Psoas muscle (tissue), 8 donors: ENCODE measurements around the gene PSEN1. TPM values are rescaled to one million over a fixed set of nuclear protein-coding genes. Genes with fewer than 3 reads are reported as not detected.
"Not testable (repeated sequence)": the region's sequence is repeated elsewhere in the genome, so short reads cannot be mapped to it uniquely, and the experiment has no call there.

ENCODE experiments used
- ATAC-seq, 4 donors: fragments of 200-7000 bp; cut with Tn5 transposase; one replicate each; pipeline ENCODE4 v1.9.1; 2020; ENCODE audit warnings: moderate library complexity in 3 of 4, mild to moderate bottlenecking in 2 of 4
- DNase-seq, 2 donors: peaks; one replicate each; pipeline ENCODE4 v3.0.0-alpha.2; 2020
- H3K27ac ChIP-seq: fragments of 200-600 bp; one replicate; pipeline ENCODE4 v1.8.0; 2022
- H3K27me3 ChIP-seq, 3 donors: fragments of 200-600 bp in 1 of 3; one replicate each; pipeline versions ENCODE4 v1.6.1 to v1.8.0; 2013 to 2022; ENCODE audit warnings: low read length in 2 of 3, mild to moderate bottlenecking in 2 of 3, moderate library complexity in 1 of 3; ENCODE audit not compliant: insufficient read depth in 3 of 3
- H3K36me3 ChIP-seq, 2 donors: fragments of 200-600 bp in 1 of 2; one replicate each; pipeline versions ENCODE4 v1.6.1 to v1.8.0; 2013 to 2022; ENCODE audit warnings: low read depth in 1 of 2, mild to moderate bottlenecking in 1 of 2, moderate library complexity in 1 of 2; ENCODE audit not compliant: insufficient read depth in 1 of 2
- H3K4me1 ChIP-seq: fragments of 200-600 bp; one replicate; pipeline ENCODE4 v1.8.0; 2022
- H3K4me3 ChIP-seq: fragments of 200-600 bp; one replicate; pipeline ENCODE4 v1.8.0; 2022; ENCODE audit warnings: mild to moderate bottlenecking
- H3K9me3 ChIP-seq: fragments of 200-600 bp; one replicate; pipeline ENCODE4 v1.8.0; 2022
- WGBS, 3 donors: extraction: QIAGEN DNeasy Blood & Tissue Kit; methylation state at CpG; one replicate each; pipeline versions ENCODE4 v1.1.6 to v1.1.7; 2013; 5-methylcytosine and 5-hydroxymethylcytosine counted together
- intact Hi-C, 2 donors: fragments of 100-400 bp; cut with DNase I; formaldehyde crosslinking; loops; one replicate each; pipeline versions ENCODE4 v1.11.0 to v1.14.2; 2022
- polyA plus RNA-seq, 3 donors: library from polyadenylated mRNA; stranded (reverse); fragments of 200-250 nt; gene quantifications; one replicate each; pipeline ENCODE4 v1.2.3, GENCODE V29; 2013
- total RNA-seq, 4 donors: library from RNA; stranded (reverse); fragmentation: NEBNext Ultra II Directional in 2 of 4; extraction: Animal tissue kit (Norgen Biotek cat#: 25700) in 2 of 4; gene quantifications; one replicate each; pipeline versions ENCODE4 v1.2.1 to v1.2.4, GENCODE V29; 2021 to 2023
- TF ChIP-seq, protein P1 (sequence below): fragments of 200-600 bp; IDR thresholded peaks from one replicate; pipeline ENCODE4 v1.8.0; 2022; ENCODE audit warnings: antibody characterized with exemption
- donor health status: healthy with polysubstance abuse.
- donor health status: DM: no; HTN: no; CAD: no; lungs with moderate emphysema.
- donor health status: Bipolar disorder and iron deficiency.
- donor health status: healthy.
- donor health status: DM: yes; HTN: yes; CAD: no.
- donor health status: DM: no; HTN: no; CAD: no.
- donor health status: DM: no; HTN: no; CAD: no.
- donor health status: DM: yes; HTN: yes; CAD: no.

The PSEN1 gene
- total and polyA plus RNA-seq, 7 donors = 14.2 to 32.5 (median 19.1) TPM

DNA sequence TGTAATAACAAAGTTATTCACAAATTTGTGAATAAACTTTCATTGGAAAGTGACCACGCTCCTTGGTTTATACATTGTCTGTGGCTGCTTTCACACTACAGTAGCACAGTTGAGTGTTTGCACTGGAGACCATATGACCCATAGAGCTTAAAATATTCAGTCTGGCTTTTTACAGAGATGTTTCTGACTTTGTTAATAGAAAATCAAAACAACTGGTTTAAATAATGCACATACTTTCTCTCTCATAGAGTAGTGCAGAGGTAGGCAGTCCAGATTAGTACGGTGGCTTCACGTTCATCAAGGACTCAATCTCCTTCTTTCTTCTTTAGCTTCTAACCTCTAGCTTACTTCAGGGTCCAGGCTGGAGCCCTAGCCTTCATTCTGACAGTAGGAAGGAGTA, 36.2 kb downstream of the PSEN1 start:
- 92 to 99% (median 93%) methylated on average over 3 of the region's 3 CpGs for WGBS, 3 donors
- TF ChIP-seq, protein P1, sequence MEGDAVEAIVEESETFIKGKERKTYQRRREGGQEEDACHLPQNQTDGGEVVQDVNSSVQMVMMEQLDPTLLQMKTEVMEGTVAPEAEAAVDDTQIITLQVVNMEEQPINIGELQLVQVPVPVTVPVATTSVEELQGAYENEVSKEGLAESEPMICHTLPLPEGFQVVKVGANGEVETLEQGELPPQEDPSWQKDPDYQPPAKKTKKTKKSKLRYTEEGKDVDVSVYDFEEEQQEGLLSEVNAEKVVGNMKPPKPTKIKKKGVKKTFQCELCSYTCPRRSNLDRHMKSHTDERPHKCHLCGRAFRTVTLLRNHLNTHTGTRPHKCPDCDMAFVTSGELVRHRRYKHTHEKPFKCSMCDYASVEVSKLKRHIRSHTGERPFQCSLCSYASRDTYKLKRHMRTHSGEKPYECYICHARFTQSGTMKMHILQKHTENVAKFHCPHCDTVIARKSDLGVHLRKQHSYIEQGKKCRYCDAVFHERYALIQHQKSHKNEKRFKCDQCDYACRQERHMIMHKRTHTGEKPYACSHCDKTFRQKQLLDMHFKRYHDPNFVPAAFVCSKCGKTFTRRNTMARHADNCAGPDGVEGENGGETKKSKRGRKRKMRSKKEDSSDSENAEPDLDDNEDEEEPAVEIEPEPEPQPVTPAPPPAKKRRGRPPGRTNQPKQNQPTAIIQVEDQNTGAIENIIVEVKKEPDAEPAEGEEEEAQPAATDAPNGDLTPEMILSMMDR = no peak

DNA sequence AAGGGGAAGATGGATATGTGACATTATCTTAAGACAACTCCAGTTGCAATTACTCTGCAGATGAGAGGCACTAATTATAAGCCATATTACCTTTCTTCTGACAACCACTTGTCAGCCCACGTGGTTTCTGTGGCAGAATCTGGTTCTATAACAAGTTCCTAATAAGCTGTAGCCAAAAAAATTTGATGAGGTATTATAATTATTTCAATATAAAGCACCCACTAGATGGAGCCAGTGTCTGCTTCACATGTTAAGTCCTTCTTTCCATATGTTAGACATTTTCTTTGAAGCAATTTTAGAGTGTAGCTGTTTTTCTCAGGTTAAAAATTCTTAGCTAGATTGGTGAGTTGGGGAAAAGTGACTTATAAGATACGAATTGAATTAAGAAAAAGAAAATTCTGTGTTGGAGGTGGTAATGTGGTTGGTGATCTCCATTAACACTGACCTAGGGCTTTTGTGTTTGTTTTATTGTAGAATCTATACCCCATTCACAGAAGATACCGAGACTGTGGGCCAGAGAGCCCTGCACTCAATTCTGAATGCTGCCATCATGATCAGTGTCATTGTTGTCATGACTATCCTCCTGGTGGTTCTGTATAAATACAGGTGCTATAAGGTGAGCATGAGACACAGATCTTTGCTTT, 36.9 kb downstream of the PSEN1 start:
- Histone ChIP-seq H3K9me3 (no peaks in the 10 kb centered on the region), H3K36me3 (peaks cover 7 to 97% of the 10 kb centered on the region in 2 donors), H3K4me1 (peaks cover 2% of the 10 kb centered on the region), H3K27me3 (no peaks in the 10 kb centered on the region), H3K4me3 (no peak overlapping the region), H3K27ac (no peak overlapping the region)
- WGBS, 3 donors = 59 to 76% (median 62%) methylated on average over 3 of the region's 3 CpGs
- intact Hi-C loops = loop anchor here (5.0 to 10.0 kb wide), 3 partner anchors 102 to 299 kb away; no protein-coding TSS in a partner anchor
- no peak for DNase-seq
- ATAC-seq = peak in 1 of 4 donors; percentile 48
- TF ChIP-seq, protein P1 = peak; percentile 57

More for the DNA sequence above, 36.2 kb downstream of the PSEN1 start:
- H3K27ac ChIP-seq = no peak overlapping the region
- DNase-seq (no peak), ATAC-seq (no peak)
- no peaks in the 10 kb centered on the region for H3K27me3 ChIP-seq
- no peak overlapping the region for H3K4me3 ChIP-seq
- H3K4me1 ChIP-seq = peaks cover 2% of the 10 kb centered on the region
- intact Hi-C loops = loop anchor here (5.0 to 10.0 kb wide), 3 partner anchors 102 to 300 kb away; no protein-coding TSS in a partner anchor
- H3K9me3 ChIP-seq = no peaks in the 10 kb centered on the region
- peaks cover 7 to 95% of the 10 kb centered on the region in 2 donors for H3K36me3 ChIP-seq

DNA sequence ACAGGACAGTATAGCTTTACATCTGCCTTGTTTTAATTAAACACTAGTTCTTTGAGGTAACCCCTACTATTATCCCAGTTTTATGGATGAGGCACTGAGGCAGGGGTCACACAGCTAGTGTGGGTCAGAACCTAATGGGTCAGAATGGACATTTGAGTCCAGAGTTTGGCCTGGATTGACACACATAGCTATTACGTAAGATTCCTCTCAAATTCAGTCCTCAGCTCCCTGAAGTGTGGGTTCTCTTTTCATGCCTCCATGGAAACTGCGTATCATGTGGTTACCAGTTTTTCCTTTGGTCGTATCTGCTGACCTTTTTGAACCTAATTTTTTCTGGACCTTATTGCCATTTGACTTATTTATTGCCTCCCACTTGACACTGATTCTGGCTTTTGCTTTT, 40.4 kb downstream of the PSEN1 start:
- Histone ChIP-seq H3K9me3 (no peaks in the 10 kb centered on the region), H3K4me3 (no peak overlapping the region), H3K27ac (no peak overlapping the region), H3K4me1 (peaks cover 2% of the 10 kb centered on the region), H3K36me3 (peaks cover 7 to 93% of the 10 kb centered on the region in 2 donors), H3K27me3 (no peaks in the 10 kb centered on the region)
- intact Hi-C loops = loop anchor here (5.0 to 10.0 kb wide), 3 partner anchors 98 to 296 kb away; no protein-coding TSS in a partner anchor
- WGBS, 3 donors = 54 to 75% (median 62%) methylated on average over 3 of the region's 3 CpGs
- DNase-seq (no peak), ATAC-seq (peak in 1 of 4 donors; percentile 43)
- TF ChIP-seq, protein P1 = no peak

DNA sequence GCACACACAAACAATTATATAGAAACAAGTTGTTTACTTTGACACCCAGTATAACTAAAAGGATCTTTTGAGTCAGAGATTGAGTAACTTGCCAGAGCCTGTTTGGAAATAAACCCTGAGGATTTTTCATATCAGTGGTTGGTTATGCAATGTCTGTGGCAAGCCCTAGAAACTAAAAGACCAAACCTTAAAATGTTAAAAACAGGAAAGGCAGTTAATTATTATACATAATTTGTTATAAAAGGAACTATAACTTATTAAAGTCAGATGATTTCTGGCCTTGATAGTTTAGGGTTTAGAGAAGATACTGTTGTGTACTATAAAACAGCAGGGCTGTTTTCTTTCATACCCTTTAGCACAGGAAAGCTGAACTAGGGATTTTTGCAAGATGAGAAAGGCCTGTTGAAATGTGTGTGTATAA, 44.1 kb downstream of the PSEN1 start:
- H3K4me1 ChIP-seq = peaks cover 2% of the 10 kb centered on the region
- intact Hi-C loops = no loop called here
- no peak for DNase-seq
- no peaks in the 10 kb centered on the region for H3K9me3 ChIP-seq
- no peak overlapping the region for H3K4me3 ChIP-seq
- H3K27me3 ChIP-seq = no peaks in the 10 kb centered on the region
- H3K27ac ChIP-seq = peak overlapping the region; percentile 61
- H3K36me3 ChIP-seq = peaks cover 4 to 63% of the 10 kb centered on the region in 2 donors
- TF ChIP-seq, protein P1 = no peak
- ATAC-seq = peak in 2 of 4 donors; percentile 64 to 79

DNA sequence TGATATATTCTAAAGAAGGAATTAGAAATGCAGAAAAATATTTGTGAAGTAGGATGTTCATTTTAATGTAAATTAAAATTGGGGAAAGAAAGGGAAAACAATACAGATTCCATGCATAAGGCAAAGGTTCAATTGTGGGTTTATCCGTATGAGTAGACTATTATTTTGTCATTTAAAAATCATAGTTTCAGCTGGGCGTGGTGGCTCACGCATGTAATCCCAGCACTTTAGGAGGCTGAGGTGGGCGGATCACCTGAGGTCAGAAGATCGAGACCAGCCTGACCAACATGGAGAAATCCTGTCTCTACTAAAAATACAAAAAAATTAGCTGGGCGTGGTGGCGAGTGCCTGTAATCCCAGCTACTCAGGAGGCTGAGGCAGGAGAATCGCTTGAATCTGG, 44.7 kb downstream of the PSEN1 start:
- DNase-seq, H3K9me3 ChIP-seq, ATAC-seq, intact Hi-C loops, H3K27me3 ChIP-seq, H3K4me3 ChIP-seq, H3K4me1 ChIP-seq, H3K27ac ChIP-seq: not testable (repeated sequence)
- 92 to 97% (median 95%) methylated on average over 8 of the region's 8 CpGs for WGBS, 3 donors
- H3K36me3 ChIP-seq = peaks cover 4 to 58% of the 10 kb centered on the region in 2 donors
